SK-N-SH (cell line): ENCODE data around the gene PDF. TPM values are rescaled to one million over a fixed set of nuclear protein-coding genes. Genes with fewer than 3 reads are reported as not detected.

Experiments used
- CTCF ChIA-PET: fragments of 300-600, 350-600 bp; formaldehyde crosslinking; extraction: SDS; loops from one replicate; lab custom pipeline; 2021; lab: Yijun Ruan, JAX
- POLR2A ChIA-PET: fragments of 350-600 bp; sonication (Branson Sonifier 250); formaldehyde crosslinking; extraction: SDS; loops from one replicate; lab custom pipeline; 2020; ENCODE audit warnings: antibody characterized with exemption, inconsistent platforms; lab: Yijun Ruan, JAX
- DNase-seq: peaks from one replicate; pipeline ENCODE4 v3.0.0; 2012
- H2AFZ ChIP-seq: fragments of 200-600 bp; sonication (generic); 2 replicates; pipeline ENCODE4 v1.8.1; 2016; ENCODE audit warnings: antibody characterized with exemption, mild to moderate bottlenecking, low read depth
- H3F3A ChIP-seq: fragments of 200-600 bp; sonication (generic); replicated peaks from 2 replicates; pipeline ENCODE3; 2016; ENCODE audit warnings: antibody characterized with exemption, mild to moderate bottlenecking; ENCODE audit not compliant: insufficient read depth
- H3K27ac ChIP-seq, 2 experiments: fragments of 200-500 bp in 1 of 2; fragments of 200-600 bp in 1 of 2; sonication (Bioruptor generic) in 1 of 2; sonication (generic), shearing (Covaris generic) in 1 of 2; 2 replicates each; pipeline versions ENCODE4 v1.5.1 to v1.6.1; 2014 to 2016; ENCODE audit warnings: low read depth in 2 of 2, inconsistent platforms in 1 of 2, low read length in 1 of 2, mild to moderate bottlenecking in 1 of 2, mixed read lengths in 1 of 2
- H3K27me3 ChIP-seq: fragments of 200-600 bp; sonication (generic), shearing (Covaris generic); 2 replicates; pipeline ENCODE4 v1.6.1; 2016; ENCODE audit warnings: mixed run types; ENCODE audit not compliant: insufficient read depth
- H3K36me3 ChIP-seq, 2 experiments: fragments of 200-500 bp in 1 of 2; fragments of 200-600 bp in 1 of 2; sonication (Bioruptor generic) in 1 of 2; sonication (generic) in 1 of 2; replicated peaks in 1 of 2; 2 replicates each; pipeline versions ENCODE3 to v1.5.1; 2014 to 2016; ENCODE audit warnings: low read length in 1 of 2, mild to moderate bottlenecking in 1 of 2; ENCODE audit not compliant: insufficient read depth in 2 of 2, control insufficient read depth in 1 of 2
- H3K4me1 ChIP-seq, 2 experiments: fragments of 200-500 bp in 1 of 2; fragments of 200-600 bp in 1 of 2; sonication (Bioruptor generic) in 1 of 2; sonication (generic), shearing (Covaris generic) in 1 of 2; 2 replicates each; pipeline versions ENCODE4 v1.5.1 to v1.6.1; 2014 to 2016; ENCODE audit warnings: low read depth in 1 of 2, low read length in 1 of 2, mixed run types in 1 of 2; ENCODE audit not compliant: insufficient read depth in 2 of 2, control insufficient read depth in 1 of 2
- H3K4me2 ChIP-seq: fragments of 200-600 bp; sonication (generic), shearing (Covaris generic); 2 replicates; pipeline ENCODE4 v1.6.1; 2017; ENCODE audit warnings: mixed run types
- H3K4me3 ChIP-seq, 2 experiments: fragments of 200-500 bp in 1 of 2; fragments of 200-600 bp in 1 of 2; sonication (Bioruptor generic) in 1 of 2; sonication (generic), shearing (Covaris generic) in 1 of 2; 2 replicates each; pipeline versions ENCODE4 v1.5.1 to v1.8.1; 2014 to 2016; ENCODE audit warnings: low read depth in 2 of 2, inconsistent platforms in 1 of 2, low read length in 1 of 2, mild to moderate bottlenecking in 1 of 2, mixed read lengths in 1 of 2, moderate library complexity in 1 of 2
- H3K79me2 ChIP-seq: fragments of 200-600 bp; sonication (generic); 2 replicates; pipeline ENCODE4 v1.8.1; 2017; ENCODE audit warnings: mild to moderate bottlenecking; ENCODE audit not compliant: insufficient read depth
- H3K9ac ChIP-seq: fragments of 200-600 bp; sonication (generic); 2 replicates; pipeline ENCODE4 v1.6.1; 2017; ENCODE audit warnings: mixed run types
- H3K9me2 ChIP-seq: fragments of 200-600 bp; sonication (generic); 2 replicates; pipeline ENCODE4 v1.6.1; 2017; ENCODE audit warnings: mixed run types
- H3K9me3 ChIP-seq: fragments of 200-600 bp; sonication (generic); 2 replicates; pipeline ENCODE4 v1.6.1; 2017; ENCODE audit warnings: mixed run types, mild to moderate bottlenecking, moderate library complexity
- H4K20me1 ChIP-seq: fragments of 200-600 bp; sonication (generic); 2 replicates; pipeline ENCODE4 v1.6.1; 2017; ENCODE audit warnings: mild to moderate bottlenecking, mixed run types; ENCODE audit not compliant: insufficient read depth
- EZH2phosphoT487 ChIP-seq: fragments of 200-600 bp; sonication (generic); IDR thresholded peaks from 2 replicates; pipeline ENCODE4 v1.6.1; 2017; ENCODE audit warnings: low read depth, mixed run types, mild to moderate bottlenecking, antibody characterized with exemption, moderate library complexity, borderline replicate concordance
- FOXJ3 ChIP-seq: sonication (generic); formaldehyde crosslinking; IDR thresholded peaks from 2 replicates; pipeline ENCODE4 v1.5.1; 2020; ENCODE audit warnings: mild to moderate bottlenecking, missing genetic modification reagents
- GATA2 ChIP-seq: sonication (generic); formaldehyde crosslinking; IDR thresholded peaks from 2 replicates; pipeline ENCODE4 v1.5.0; 2020; ENCODE audit warnings: mild to moderate bottlenecking, missing genetic modification reagents
- IRF3 ChIP-seq: fragments of 150-350 bp; IDR thresholded peaks from 2 replicates; pipeline ENCODE4 v1.6.1; 2016; ENCODE audit warnings: mild to moderate bottlenecking, low read depth, low read length
- JUND ChIP-seq: IDR thresholded peaks from 2 replicates; pipeline ENCODE4 v1.4.0; 2012
- MEF2A ChIP-seq: IDR thresholded peaks from 2 replicates; pipeline ENCODE4 v1.4.0; 2012; ENCODE audit warnings: low read depth, borderline replicate concordance
- NFIC ChIP-seq: IDR thresholded peaks from 2 replicates; pipeline ENCODE4 v1.4.0; 2012; ENCODE audit warnings: borderline replicate concordance
- PBX3 ChIP-seq: IDR thresholded peaks from 2 replicates; pipeline ENCODE4; 2012
- POLR2AphosphoS5 ChIP-seq: IDR thresholded peaks from 2 replicates; pipeline ENCODE4 v1.6.1; 2012; ENCODE audit warnings: low read depth, low read length
- RAD21 ChIP-seq: IDR thresholded peaks from 2 replicates; pipeline ENCODE4 v1.6.1; 2012; ENCODE audit warnings: mild to moderate bottlenecking, low read length
- RFX5 ChIP-seq: IDR thresholded peaks from 2 replicates; pipeline ENCODE4 v1.6.1; 2012; ENCODE audit warnings: mild to moderate bottlenecking, improper control_type of control experiment, low read length
- RXRA ChIP-seq: IDR thresholded peaks from 2 replicates; pipeline ENCODE4 v1.4.0; 2012; ENCODE audit warnings: low read depth, mild to moderate bottlenecking, borderline replicate concordance
- TAF1 ChIP-seq: IDR thresholded peaks from 2 replicates; pipeline ENCODE4 v1.6.1; 2012; ENCODE audit warnings: low read depth, mild to moderate bottlenecking, low read length, moderate library complexity, borderline replicate concordance
- TCF12 ChIP-seq: IDR thresholded peaks from 2 replicates; pipeline ENCODE4 v1.4.0; 2012
- TEAD4 ChIP-seq: IDR thresholded peaks from 2 replicates; pipeline ENCODE4 v1.4.0; 2012; ENCODE audit warnings: mild to moderate bottlenecking, borderline replicate concordance; ENCODE audit not compliant: insufficient read depth
- USF1 ChIP-seq: IDR thresholded peaks from 2 replicates; pipeline ENCODE4 v1.4.0; 2012; ENCODE audit warnings: low read depth, borderline replicate concordance
- USF2 ChIP-seq: fragments of 150-350 bp; IDR thresholded peaks from 2 replicates; pipeline ENCODE4 v1.6.1; 2017; ENCODE audit warnings: antibody characterized with exemption, low read length, low read depth, borderline replicate concordance
- ZBTB33 ChIP-seq: IDR thresholded peaks from 2 replicates; pipeline ENCODE4 v1.4.0; 2012; ENCODE audit warnings: low read depth, borderline replicate concordance
- WGBS: methylation state at CpG from one replicate; pipeline ENCODE4 v1.1.6; 2017; ENCODE audit warnings: low lambda C conversion rate; 5-methylcytosine and 5-hydroxymethylcytosine counted together
- polyA plus RNA-seq, 3 experiments: library from polyadenylated mRNA; depleted of rRNA; stranded (reverse); fragments of >200 nt; gene quantifications; 2 replicates each; pipeline ENCODE4 v1.2.3, GENCODE V29; 2012

The PDF gene
- polyA plus RNA-seq, 1 of the 3 experiments (the other 2 are of a cell fraction), result 22.0 TPM

GRCh38 chr16:69316595-69317034, 13.8 kb downstream of the PDF start:
- TF ChIP-seq RFX5 (no peak), TAF1 (no peak), POLR2AphosphoS5 (no peak), MEF2A (no peak)
- TF ChIP-seq, all 33 proteins: peak for 0
- ChIA-PET POLR2A (no interaction called here), CTCF (interaction anchor here (1.6 kb wide), 1 partner anchor 166 kb away, joined by 4 read pairs; no protein-coding TSS in a partner anchor)
- H3K4me3 ChIP-seq, result no peak overlapping the region
- peaks cover 0 to 5% of the 10 kb centered on the region in 2 experiments; a peak in 1 of 4 replicates for H3K4me1 ChIP-seq
- H4K20me1 ChIP-seq, result peaks cover 14% of the 10 kb centered on the region
- H3K27ac ChIP-seq, result no peak overlapping the region
- peaks cover 34 to 67% of the 10 kb centered on the region in 2 experiments for H3K36me3 ChIP-seq
- peaks cover 3% of the 10 kb centered on the region for H3F3A ChIP-seq
- no peak overlapping the region for H3K9ac ChIP-seq
- no peak overlapping the region for H3K4me2 ChIP-seq
- no peaks in the 10 kb centered on the region for H3K9me3 ChIP-seq
- no peaks in the 10 kb centered on the region for H3K27me3 ChIP-seq
- H3K9me2 ChIP-seq, result no peaks in the 10 kb centered on the region
- H2AFZ ChIP-seq, result no peak overlapping the region
- no peak for DNase-seq
- WGBS, result 98% methylated on average over 9 of the region's 17 CpGs
- peaks cover 57% of the 10 kb centered on the region for H3K79me2 ChIP-seq

- DNase-seq, result no peak
- Histone ChIP-seq H3K4me3 (no peak overlapping the region), H3K9me3 (no peaks in the 10 kb centered on the region), H3K36me3 (peaks cover 28 to 58% of the 10 kb centered on the region in 2 experiments), H3K79me2 (peaks cover 52% of the 10 kb centered on the region), H3F3A (peaks cover under 1% of the 10 kb centered on the region), H3K9me2 (no peaks in the 10 kb centered on the region), H3K4me2 (no peak overlapping the region), H2AFZ (no peak overlapping the region), H3K27me3 (no peaks in the 10 kb centered on the region)
- CTCF ChIA-PET, result no interaction called here
- 93% methylated on average over 29 of the region's 30 CpGs for WGBS
- no peak for TF ChIP-seq RAD21
- TF ChIP-seq NFIC, result no peak
- no peak for TF ChIP-seq FOXJ3 (CRISPR knock-in tag)
- no peak for TF ChIP-seq USF1
- TF ChIP-seq GATA2, result no peak
- TF ChIP-seq JUND, result no peak
- no peak for TF ChIP-seq USF2
- no peak for TF ChIP-seq RFX5
- TF ChIP-seq EZH2phosphoT487, result no peak
- no peak for TF ChIP-seq IRF3
- no peak for TF ChIP-seq TCF12
- TF ChIP-seq TEAD4, result no peak
- TF ChIP-seq ZBTB33, result no peak
- TF ChIP-seq PBX3, result no peak
- no peak for TF ChIP-seq RXRA
- TF ChIP-seq MEF2A, result no peak
- TF ChIP-seq, all 33 proteins: peak for 0
- Histone ChIP-seq H4K20me1 (peaks cover 10% of the 10 kb centered on the region; the same call in 1 of the 2 replicates), H3K9ac (no peak overlapping the region), H3K27ac (no peak overlapping the region), H3K4me1 (peaks cover 0 to 5% of the 10 kb centered on the region in 2 experiments; a peak in 1 of 4 replicates)
- POLR2A ChIA-PET, result interaction anchor here (1.5 kb wide), 1 partner anchor 13 kb away, joined by 5 read pairs; no protein-coding TSS in a partner anchor
These were observed 14.7 kb downstream of the PDF start for GRCh38 chr16:69315486-69316311.
